Right lobe of liver (tissue), 4 donors: Measurements from ENCODE around the gene DAGLA.

Experiments
- CTCF ChIP-seq, 4 donors: fragments of 200-600 bp in 3 of 4; fragments of 450-650 bp in 1 of 4; IDR thresholded peaks; one replicate each; pipeline versions ENCODE4 v1.5.1 to v1.8.0; 2016 to 2022; ENCODE audit warnings: antibody characterized with exemption in 4 of 4, mild to moderate bottlenecking in 2 of 4
- POLR2A ChIP-seq: fragments of 450-650 bp; IDR thresholded peaks from one replicate; pipeline ENCODE4 v1.6.1; 2017; ENCODE audit warnings: antibody characterized with exemption, mild to moderate bottlenecking
- donor health status: DM: no; HTN: no; CAD: no.
- donor health status: DM: no; HTN: no; CAD: no.
- donor health status: DM: no; HTN: yes; CAD: no.

- TF ChIP-seq CTCF (IDR thresholded peaks at IDR 0.05): no peak
- TF ChIP-seq POLR2A: no peak
Measured at GRCh38 chr11:61652135-61652534, 28.1 kb upstream of the DAGLA start.
